ENCODE measurements around the gene DERL3.

The DERL3 gene

GRCh38 chr22:23847991-23848864, 9.4 kb upstream of the DERL3 start:
- DNase-seq (ENCODE audit: low read depth in 1 of 2, low spot score in 1 of 2) = no peak

DNA sequence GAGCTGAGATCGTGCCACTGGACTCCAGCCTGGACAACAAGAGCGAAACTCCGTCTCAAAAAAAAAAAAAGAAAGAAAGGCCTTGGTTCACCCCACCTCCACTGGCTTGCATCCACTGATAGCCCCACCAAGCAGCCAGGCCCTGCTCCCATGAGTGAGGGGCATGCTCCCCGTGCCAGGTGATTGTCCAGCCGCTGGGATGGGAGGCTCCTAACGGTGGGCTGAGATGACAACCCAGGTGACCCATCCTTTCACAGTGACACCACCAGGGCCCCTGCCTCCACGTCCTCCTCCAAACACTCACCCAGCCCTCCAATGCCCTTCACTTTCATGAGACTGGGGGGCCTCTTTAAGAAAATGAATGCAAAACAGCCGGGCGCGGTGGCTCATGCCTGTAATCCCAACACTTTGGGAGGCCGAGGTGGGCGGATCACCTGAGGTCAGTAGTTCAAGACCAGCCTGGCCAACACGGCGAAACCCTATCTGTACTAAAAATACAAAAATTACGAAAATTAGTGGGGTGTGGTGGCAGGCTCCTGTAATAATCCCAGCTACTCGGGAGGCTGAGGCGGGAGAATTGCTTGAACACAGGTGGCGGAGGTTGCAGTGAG, 8.6 kb upstream of the DERL3 start:
- DNase-seq (ENCODE audit: low read depth in 1 of 2, low spot score in 1 of 2) = no peak

GRCh38 chr22:23846081-23846469, 7.3 kb upstream of the DERL3 start:
- no peak for DNase-seq (ENCODE audit: low read depth in 1 of 2, low spot score in 1 of 2)

DNA sequence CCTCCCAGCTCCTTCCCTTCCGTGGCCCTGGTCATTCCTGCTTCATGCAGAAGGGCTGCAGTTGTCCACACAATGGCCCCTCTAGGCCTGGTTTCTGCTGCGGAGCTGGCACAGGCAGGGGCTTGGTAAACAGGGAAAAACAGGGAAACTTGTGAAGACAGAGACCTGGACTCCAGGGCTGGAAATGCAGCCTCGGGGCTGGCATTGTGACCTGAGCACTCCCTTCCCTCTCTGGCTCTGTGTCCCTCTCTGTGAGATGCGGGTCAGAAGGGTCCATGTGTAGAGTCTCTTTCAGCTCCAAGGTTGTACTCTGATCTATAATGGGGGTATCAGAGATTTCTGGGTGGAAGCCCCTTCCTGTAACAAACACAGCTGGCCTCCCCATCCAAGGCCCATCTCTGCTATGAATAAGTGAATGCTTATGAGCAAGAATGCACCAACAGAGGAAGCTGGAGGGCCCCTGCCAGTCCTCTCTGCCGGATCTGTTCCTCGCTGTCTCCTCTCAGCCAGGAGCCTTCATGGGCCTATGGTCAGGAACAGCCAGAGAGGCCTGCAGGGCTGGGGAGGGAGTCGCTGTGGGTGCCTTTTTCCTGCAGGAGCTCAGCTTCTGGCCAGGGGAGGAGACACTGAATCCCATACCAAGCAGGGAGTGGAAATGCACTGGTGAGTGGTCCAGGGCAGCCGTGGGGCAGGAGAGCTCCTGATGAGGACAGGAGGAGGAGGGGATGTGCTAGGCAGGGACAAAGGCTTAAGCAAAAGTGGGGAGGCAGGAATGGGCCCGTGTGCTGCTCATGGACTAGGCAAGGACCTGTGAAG, 6.7 kb upstream of the DERL3 start:
- DNase-seq (ENCODE audit: low read depth in 1 of 2, low spot score in 1 of 2) = no peak

- no peak for DNase-seq (ENCODE audit: low read depth in 1 of 2, low spot score in 1 of 2)
These were observed 6.0 kb upstream of the DERL3 start for GRCh38 chr22:23844739-23845202.

- DNase-seq (ENCODE audit: low read depth in 1 of 2, low spot score in 1 of 2) = no peak
These were observed 3.8 kb upstream of the DERL3 start for GRCh38 chr22:23842599-23842998.

DNA sequence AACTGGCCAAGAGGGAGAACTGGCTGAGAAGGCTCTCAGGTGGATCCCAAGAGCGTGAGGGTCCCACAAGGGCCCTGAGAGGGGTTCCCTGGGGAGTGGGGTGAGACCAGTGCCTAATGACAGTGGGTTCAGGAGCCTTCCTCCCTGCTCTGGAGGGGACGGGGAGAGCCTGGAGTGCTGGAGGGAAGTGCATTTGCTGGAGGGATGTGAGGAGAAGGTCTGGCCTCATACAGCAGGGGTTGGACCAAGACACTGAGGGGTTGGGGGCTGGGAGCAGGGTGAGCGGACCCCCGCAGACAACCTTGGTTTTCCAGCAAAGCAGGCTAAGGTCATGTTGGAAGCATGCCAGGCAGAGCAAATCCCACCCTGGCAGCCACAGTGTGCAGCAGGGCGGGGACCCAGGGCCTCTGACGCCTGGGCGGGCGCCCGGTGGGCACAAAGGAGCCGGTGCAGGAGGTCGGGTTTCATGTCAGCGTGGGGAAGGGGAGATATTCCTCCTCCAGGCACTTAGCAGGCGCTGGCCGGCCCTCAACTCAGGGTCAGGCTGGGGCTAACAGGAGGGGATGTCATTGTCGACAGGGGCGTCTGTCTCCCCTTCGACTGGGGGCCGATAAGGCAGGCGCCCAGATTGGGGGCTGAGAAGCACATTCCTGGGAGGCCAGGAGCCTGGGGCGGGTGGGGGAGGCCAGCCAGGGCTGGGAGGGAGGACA, 3.1 kb upstream of the DERL3 start:
- no peak for DNase-seq (ENCODE audit: low read depth in 1 of 2, low spot score in 1 of 2)

DNA sequence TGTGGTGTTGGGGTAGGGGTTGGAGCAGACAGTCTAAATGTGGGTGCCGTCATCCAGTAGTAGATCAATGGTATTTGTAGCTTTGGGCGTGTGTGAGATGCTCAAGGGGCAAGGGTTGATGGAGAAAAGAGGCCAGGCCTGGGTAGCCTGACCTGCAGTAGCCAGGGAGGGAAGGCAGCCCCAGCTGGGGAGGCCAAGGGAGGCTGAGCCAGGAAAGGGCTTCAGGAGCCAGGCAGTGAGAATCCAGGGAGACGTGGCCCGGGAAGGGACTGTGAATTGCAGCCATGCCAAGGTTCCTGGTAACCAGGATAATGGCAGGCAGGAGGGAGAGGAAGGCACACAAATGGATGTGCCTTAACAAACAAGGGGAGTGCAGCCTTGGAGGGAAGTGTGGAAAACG, 2.5 kb upstream of the DERL3 start:
- no peak for DNase-seq (ENCODE audit: low read depth in 1 of 2, low spot score in 1 of 2)

DNA sequence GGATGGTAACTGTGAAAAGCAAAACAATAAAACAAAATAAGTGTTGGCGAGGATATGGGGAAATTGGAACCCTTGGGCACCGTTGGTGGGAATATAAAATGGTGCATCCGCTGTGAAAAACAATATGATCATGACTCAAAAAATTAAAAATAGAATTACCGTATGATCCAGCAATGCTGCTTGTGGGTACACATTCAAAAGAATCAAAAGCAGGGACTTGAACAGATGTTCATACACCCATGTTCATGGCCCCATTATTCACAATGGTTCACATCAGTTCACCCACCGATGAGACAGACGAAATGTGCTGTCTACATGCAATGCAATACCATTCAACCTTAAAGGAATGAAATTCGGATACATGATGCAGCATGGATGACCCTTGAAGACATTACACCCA, 1.2 kb upstream of the DERL3 start:
- DNase-seq (ENCODE audit: low read depth in 1 of 2, low spot score in 1 of 2) = no peak

DNA sequence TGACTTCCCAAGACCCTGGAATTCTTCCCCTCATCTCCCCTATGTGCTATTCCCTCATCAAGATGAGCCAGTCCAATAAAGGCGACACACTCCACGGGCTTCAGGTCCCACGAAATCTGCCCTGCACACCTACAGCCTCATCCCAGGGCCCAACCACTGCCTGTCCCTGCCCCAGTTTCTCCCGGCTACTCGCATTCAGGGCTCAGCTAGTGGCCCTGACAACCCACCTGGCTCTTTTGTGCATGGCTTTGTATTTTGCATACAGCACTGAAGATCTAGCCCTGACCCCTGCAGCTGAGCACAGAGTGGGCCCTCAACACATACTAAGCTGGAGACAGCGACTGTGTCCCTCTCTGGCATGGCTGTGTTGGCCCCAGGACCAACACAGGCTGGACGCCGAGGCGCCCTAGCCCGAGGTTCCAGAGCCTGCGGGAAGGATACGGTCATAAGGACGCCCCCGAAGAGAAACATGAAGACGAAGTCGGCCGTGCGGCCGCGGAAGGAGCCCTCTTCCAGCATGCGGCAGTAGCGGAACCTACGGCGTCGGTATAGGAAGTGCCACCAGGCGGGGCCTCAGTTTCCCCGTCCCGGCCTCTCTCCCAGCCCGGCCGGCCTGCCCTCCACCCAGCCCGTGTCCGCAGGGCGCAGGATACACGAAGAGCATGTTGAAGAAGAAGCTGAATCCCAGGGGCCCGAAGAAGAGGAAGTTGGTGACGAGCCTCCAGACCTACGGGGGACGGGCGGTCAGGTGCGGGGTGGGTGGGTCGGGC, 710 bp downstream of the DERL3 start:
- DNase-seq (ENCODE audit: low read depth in 1 of 2, low spot score in 1 of 2) = no peak

DNA sequence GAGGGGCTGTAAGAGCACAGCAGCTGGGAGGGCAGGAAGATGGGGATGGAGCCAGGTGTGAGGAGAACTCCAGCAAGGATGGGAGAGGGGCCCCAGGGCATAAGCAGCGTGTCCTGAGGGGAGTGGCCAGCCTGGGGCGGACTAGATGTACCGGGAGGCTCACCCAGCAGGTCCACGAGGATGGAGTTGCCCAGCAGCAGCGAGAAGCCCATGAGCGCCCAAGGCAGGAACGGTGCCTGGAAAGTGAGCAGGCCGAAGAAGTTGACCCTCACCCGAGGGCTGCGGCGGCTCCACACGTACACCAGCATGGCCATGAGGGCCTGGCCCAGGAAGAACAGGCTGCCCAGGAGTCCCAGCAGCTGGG, 1.3 kb downstream of the DERL3 start:
- DNase-seq (ENCODE audit: low read depth in 1 of 2, low spot score in 1 of 2) = no peak

DNA sequence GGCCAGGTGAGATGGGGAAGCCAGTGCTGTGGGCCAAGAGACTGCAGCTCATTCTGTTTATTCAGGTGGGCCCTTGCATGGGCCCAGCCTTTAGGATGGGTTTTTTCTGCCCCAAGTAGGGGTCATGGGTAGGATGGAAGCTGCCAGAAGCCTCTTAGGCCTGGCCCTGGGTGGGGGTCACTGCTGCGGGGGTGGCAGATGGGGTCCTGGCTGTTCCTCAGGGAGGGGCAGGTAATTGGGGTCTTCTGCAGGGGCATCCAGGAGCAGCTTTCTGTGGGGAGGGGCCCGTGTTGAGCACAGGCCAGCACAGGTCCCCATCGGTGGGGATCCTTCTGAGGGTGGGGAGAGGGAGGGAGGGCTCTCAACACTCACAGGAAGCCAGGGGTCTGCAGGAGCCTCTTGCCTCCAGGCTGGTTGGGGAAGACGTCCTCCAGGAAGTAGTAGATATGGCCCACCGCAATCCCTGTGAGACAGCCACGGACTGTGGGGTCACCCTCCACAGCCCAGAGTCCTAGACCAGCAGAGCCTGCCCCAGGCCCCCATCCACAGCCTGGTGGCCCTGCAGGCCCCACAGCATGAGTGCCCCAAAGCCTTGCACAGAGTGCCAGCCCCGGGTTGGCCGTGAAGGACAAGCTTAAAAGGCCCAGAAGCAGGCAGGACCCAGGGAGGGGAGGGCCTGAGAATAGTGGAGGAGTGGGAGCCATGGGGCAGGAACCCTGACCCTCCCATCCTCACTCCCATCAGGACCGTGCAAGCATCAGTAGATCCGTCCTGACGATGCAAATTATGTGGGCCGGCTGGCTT, 1.9 kb downstream of the DERL3 start:
- DNase-seq (ENCODE audit: low read depth in 1 of 2, low spot score in 1 of 2) = no peak

DNA sequence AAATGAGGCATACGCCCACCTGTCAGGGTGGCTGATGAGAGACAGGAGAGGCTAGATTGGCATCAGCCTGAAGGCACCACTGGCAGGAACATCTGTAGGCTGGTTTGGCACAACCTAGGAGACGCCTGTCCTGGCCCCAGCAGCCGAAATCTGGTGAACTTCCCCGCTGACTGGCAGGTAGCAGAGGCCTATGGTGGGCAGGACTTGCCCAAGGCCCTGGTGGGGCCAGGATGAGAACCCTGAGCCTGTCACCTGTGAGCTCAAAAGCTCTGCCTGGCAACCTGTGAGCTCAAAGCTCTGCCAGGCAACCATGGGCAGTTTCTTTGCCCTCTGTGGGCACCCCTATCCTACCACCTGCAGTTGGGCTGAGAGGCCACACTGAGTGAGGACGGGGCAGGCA, 2.5 kb downstream of the DERL3 start:
- no peak for DNase-seq (ENCODE audit: low read depth in 1 of 2, low spot score in 1 of 2)

DNA sequence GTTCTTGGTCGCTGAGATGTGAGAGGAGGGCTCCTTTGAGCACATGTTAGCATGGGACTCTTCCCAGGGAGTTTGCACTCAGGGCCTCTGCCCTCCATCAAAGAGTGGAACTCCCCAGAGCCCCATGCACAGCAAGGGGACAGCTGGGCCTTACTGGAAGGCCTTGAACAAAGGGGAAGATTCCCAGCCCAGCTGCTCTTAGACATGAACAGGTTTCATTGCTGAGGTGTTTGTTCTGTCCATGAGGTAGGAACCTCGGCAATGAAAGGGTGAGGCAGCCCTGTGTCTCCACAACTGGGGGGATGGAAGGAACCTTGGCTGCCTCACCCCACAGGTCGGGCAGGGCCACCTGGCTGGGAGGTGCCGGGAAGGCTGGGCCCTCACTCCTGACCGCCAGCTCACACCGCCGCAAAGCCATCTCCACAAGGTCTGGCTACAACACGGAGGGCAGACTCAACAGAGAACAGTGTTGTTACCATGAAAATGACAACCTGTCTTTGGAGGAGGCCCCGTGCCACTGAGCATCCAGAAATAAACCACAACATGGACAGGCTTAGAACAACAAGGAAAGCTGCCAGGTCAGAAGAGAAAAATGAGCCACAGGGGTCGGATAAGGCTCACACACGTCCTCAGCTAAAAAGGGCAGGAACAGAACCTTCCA, 3.2 kb downstream of the DERL3 start:
- DNase-seq (ENCODE audit: low read depth in 1 of 2, low spot score in 1 of 2) = no peak

GRCh38 chr22:23834793-23835483, 3.9 kb downstream of the DERL3 start:
- no peak for DNase-seq (ENCODE audit: low read depth in 1 of 2, low spot score in 1 of 2)

GRCh38 chr22:23834406-23834792, 4.4 kb downstream of the DERL3 start:
- DNase-seq (ENCODE audit: low read depth in 1 of 2, low spot score in 1 of 2) = no peak

- DNase-seq (ENCODE audit: low read depth in 1 of 2, low spot score in 1 of 2) = no peak
These were observed 4.9 kb downstream of the DERL3 start for GRCh38 chr22:23833911-23834317.

DNA sequence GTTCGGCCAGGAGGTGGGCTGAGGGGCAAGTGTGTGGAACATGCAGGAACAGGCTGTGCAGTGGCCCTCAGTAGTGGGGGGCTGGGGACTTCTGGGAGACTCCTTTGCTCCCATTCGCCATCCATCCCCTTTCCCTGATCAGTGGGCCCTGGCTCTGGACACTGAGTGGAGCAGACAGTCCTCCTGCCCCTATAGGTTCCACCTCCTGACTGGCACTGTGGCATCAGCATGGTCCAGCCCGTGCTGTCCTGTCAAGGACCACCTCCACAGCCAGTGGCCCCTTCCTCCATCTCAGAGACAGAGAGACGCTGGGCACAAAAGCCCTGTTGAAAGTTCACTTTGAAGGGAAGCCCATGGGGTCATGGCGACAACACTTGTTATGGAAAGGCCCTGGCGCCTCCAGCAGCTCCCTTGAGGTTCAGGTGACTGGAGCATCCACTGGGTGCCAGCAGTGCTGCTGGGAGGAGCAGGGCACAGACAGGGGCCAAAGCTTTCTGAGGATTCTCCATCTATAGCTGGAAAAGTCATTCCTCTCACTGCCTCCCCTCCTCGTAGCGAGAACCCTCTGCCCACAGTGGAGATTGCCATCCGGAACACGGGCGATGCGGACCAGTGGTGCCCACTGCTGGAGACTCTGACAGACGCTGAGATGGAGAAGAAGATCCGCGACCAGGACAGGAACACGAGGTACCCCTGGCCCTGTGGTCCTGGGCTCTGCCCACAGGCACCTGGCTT, 5.6 kb downstream of the DERL3 start:
- no peak for DNase-seq (ENCODE audit: low read depth in 1 of 2, low spot score in 1 of 2)
